K562 treated with DMSO at 1 percent for 48 hours (cell line): Measurements from ENCODE around the gene SF1. TPM values are rescaled to one million over a fixed set of nuclear protein-coding genes. Genes with fewer than 3 reads are reported as not detected.

Experiments
- total RNA-seq: library from RNA; unstranded; fragments of 300-600 nt; gene quantifications from 2 replicates; pipeline ENCODE4 v1.2.3, GENCODE V29; 2022; ENCODE audit warnings: low replicate concordance; ENCODE audit errors: extremely low read depth

The SF1 gene, protein sequence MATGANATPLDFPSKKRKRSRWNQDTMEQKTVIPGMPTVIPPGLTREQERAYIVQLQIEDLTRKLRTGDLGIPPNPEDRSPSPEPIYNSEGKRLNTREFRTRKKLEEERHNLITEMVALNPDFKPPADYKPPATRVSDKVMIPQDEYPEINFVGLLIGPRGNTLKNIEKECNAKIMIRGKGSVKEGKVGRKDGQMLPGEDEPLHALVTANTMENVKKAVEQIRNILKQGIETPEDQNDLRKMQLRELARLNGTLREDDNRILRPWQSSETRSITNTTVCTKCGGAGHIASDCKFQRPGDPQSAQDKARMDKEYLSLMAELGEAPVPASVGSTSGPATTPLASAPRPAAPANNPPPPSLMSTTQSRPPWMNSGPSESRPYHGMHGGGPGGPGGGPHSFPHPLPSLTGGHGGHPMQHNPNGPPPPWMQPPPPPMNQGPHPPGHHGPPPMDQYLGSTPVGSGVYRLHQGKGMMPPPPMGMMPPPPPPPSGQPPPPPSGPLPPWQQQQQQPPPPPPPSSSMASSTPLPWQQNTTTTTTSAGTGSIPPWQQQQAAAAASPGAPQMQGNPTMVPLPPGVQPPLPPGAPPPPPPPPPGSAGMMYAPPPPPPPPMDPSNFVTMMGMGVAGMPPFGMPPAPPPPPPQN
- not detected in 2 replicates for total RNA-seq

DNA sequence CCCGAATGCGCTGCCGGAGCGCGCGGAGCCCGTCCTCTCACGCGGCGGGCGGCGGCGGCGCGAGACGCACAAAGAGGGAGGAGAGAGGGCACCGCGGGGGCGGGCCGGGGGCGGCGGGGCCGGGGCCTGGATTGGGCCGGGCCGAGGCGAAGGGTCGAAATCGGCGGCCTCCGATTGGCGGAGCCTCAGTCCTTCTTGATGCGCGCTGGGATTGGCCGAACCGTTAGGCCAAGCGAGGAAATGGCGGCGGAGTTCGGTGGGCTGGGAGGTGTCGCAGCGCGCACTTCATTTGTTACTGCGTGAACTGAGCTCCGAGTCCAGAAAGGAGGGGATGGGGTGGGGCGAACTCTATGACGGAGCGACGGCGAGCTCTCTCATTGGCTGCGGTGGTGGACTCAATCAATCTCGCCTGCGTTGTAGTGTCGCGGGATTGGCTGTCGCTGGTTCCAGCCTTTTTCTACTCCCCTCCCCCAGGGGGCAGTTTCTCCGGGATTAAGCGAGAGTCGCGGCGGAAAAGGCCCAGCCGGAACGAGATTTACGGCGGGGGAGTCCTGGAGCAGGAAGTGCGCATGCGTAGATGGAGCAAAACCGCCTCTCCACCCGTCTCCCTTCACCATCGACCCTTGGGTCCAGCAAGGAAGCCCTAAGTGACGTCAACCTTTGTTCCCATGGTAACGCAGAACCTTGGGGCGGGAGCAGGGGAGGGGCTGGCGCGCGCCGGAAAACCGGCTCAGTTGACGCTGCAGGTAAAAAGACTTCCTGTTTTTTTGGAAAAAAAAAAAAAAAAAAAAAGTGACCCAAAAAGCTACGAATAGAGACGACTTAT, at the start of gene SF1:
SF1 (minus strand) TSS at position 70 of the 826 bp plus-strand sequence. CDS start 150 bp downstream, outside the sequence.

DNA sequence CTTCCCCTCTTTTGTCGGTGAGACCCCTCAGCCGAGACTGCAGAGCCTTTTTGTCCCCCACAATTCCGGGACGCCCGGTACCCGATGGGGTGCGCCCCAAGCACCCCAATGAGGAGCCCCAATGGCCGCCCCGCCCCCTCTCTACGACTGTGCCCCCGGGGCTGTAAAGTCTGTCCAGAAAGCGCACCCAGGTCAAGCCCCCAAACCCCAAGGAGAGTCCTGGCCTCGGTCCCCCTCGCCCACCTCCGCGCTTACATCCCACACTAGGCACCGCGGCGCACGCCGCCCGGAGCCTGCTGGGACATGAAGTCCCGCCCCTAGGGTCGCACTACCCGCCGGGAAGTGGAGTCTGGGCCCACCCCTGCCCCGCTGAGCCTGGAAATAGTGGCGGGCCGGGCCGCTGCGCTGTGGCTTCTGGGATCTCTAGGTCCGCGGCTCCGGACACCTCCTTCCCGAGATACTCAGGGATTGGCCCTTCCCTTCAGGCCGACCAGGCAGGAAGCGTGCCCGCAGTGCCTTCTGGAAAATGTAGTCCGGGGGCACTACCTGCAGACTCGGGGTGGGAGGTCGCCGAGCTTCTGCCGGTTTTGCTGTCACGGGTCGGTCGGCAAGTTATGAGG, 32.0 kb upstream of the SF1 start, which contains the start of gene MEN1:
MEN1 (minus strand) TSS at position 281 of the 620 bp plus-strand sequence. CDS start 442 bp downstream, outside the sequence.

GRCh38 chr11:64803158-64803845, 25.0 kb upstream of the SF1 start, which contains the start of gene MAP4K2:
MAP4K2 (minus strand) TSS chr11:64803214; CDS start chr11:64803149, 65 bp downstream.

GRCh38 chr11:64759722-64760719, 18.3 kb downstream of the SF1 start, which contains the start of gene PYGM:
PYGM (minus strand) TSS chr11:64759974; CDS start chr11:64759898, 76 bp downstream.

DNA sequence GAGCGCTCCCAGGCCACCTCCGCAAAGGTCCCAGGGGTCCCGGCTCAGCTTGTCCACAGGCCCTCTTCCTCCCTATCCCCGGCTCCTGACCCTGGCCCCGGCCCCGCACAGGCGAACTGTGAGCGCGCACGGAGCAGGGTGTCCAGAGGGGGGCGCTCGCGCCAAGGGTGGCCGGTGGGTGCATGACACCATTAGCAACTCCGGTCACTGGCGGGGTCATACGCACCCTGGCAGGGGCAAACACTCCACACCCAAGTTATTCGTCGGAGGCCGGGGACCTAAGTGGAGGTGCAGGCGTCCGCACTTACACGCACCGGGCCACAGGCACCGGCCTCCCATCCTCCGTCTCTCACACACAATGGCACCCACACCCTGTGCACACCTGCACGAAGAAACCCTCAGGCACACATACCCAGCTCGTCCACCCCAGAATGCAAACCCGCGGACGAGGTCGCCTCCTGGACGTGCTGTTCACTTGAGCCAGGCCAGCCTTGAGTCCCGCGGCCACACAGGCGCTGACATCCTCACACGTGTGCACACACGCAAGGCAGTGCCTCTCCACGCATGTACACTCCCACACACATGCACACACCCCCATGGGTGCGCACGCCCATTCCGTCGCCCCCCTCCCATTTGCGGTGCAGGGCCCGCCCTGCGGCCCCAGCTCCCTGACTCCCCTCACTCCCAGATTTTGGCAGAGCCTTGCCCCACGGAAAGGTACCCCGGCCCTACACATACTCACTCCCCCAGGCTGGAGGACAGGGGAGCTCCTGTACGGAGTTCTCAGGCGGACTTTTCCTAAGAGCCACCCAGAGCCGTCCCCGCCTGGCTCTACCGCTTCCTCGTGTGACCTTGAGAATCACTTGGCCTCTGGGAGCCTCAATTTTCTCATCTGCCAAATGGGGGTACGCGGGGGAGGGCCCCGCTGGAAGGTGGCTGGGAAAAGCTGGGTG, 34.5 kb downstream of the SF1 start, which contains the start of gene RASGRP2:
RASGRP2 (minus strand) TSS at position 552 of the 953 bp plus-strand sequence. CDS start 1,276 bp downstream, outside the sequence.

GRCh38 chr11:64723117-64723906, 55.0 kb downstream of the SF1 start, which contains the start of gene NRXN2:
NRXN2 (minus strand) TSS chr11:64723197; CDS start chr11:64713699, 9,498 bp downstream.

Other genes with a start within 250 kb of the SF1 start
- not detected in 2 replicates for gene SLC22A11, start 222.6 kb downstream of the SF1 start, total RNA-seq
- gene SLC22A12, start 187.3 kb downstream of the SF1 start, total RNA-seq, result not detected in 2 replicates
- gene NRXN2, start 55.3 kb downstream of the SF1 start, total RNA-seq, result not detected in 2 replicates
- not detected in 2 replicates for gene RASGRP2, start 34.4 kb downstream of the SF1 start, total RNA-seq
- gene PYGM, start 18.6 kb downstream of the SF1 start, total RNA-seq, result not detected in 2 replicates
- gene MAP4K2, start 24.7 kb upstream of the SF1 start, total RNA-seq, result not detected in 2 replicates
- gene MEN1, start 32.0 kb upstream of the SF1 start, total RNA-seq, result not detected in 2 replicates
- gene CDC42BPG, start 66.1 kb upstream of the SF1 start, total RNA-seq, result not detected in 2 replicates
- not detected in 2 replicates for gene EHD1, start 100.1 kb upstream of the SF1 start, total RNA-seq
- gene ATG2A, start 138.7 kb upstream of the SF1 start, total RNA-seq, result not detected in 2 replicates
- not detected in 2 replicates for gene PPP2R5B, start 146.1 kb upstream of the SF1 start, total RNA-seq
- gene GPHA2, start 157.4 kb upstream of the SF1 start, total RNA-seq, result not detected in 2 replicates
- not detected in 2 replicates for gene MAJIN, start 193.6 kb upstream of the SF1 start, total RNA-seq
- not detected in 2 replicates for gene BATF2, start 218.4 kb upstream of the SF1 start, total RNA-seq
- not detected in 2 replicates for gene ARL2, start 235.6 kb upstream of the SF1 start, total RNA-seq
- gene SNX15, start 248.9 kb upstream of the SF1 start, total RNA-seq, result not detected in 2 replicates